HL-60/S4 treated with retinoic acid at 250 ng/mL for 4 days and 3 days (cell line): Measurements from ENCODE around the gene PRKCA.
"Not testable (repeated sequence)": the region's sequence is repeated elsewhere in the genome, so short reads cannot be mapped to it uniquely, and the experiment has no call there.

Experiments used
- in situ Hi-C: fragments of 300-500 bp; cut with MboI; formaldehyde crosslinking; loops from 2 replicates; pipeline ENCODE4 v1.7.0; 2022; ENCODE audit warnings: low sequenced_read_pairs

The PRKCA gene

DNA sequence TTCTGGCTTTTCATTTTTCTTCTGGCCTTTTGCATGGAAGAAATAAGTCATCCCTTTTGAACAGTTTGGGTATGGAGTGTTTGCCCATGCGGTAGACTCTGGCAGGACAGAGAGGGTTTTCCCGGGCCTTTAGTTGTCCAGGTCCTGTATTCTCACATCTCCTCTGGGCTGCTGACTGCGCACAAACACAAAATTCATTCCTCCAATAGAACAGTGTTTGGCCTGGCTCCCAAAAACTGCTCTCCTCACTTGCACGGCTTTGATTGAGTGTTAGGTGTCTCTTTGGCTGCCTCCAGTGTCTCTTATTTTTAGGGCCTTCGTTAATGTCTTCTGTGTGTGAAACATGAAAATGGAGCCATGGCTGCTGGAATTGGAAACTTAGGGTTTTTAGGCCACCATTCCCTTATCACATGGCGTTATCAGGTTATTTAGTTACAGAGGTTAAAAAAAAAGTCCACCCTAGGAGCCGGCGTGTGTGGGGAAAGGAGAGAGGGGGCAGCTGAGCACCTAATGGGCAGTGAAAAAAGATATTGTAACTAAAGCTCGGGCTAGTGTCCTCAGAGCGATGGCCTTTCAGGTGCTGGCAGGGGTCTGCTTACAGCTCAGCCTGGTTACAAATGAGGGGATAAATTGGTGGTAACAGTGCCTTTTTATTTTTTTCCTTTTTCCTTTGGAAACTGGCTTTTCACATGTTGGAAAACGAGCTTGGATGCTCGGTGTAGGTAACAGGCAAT lies 47.3 kb downstream of the PRKCA start:
- in situ Hi-C loops = no loop called here

DNA sequence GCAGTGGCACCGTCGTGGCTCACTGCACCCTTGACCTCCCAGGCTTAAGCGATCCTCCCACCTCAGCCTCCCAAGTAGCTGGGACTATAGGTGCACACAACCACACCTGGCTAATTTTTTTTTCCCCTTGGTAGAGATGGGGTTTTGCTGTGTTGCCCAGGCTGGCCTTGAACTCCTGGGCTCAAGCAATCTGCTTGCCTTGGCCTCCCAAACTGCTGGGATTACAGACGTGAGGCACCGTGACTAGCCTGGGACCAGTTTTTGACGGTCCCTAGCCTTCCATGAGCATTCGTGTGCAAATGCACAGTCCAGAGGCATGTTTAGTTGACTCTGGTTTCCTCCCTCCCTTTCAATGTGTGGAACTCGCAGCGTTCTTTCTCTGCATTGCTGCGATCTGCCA lies 48.2 kb downstream of the PRKCA start:
- in situ Hi-C loops = not testable (repeated sequence)

DNA sequence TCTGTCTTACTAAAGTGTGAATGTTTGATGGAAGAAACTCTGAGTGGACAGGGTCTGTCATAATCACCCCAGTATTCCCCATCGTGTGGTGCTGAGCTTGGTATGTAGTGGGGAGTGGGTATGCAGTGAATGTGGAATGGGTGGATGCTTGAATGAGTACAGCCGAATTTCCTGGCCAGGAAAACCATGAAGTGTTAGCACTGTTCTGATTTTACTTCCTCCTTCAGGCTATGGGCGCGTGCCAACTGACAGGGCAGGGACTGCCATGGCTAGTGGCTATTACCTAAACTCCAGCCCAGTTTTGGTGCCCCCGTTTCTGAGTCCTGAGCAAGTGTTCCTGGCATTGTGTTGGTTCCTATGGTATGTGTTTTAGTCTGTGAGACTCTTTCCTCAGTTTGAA lies 48.6 kb downstream of the PRKCA start:
- in situ Hi-C loops = no loop called here

DNA sequence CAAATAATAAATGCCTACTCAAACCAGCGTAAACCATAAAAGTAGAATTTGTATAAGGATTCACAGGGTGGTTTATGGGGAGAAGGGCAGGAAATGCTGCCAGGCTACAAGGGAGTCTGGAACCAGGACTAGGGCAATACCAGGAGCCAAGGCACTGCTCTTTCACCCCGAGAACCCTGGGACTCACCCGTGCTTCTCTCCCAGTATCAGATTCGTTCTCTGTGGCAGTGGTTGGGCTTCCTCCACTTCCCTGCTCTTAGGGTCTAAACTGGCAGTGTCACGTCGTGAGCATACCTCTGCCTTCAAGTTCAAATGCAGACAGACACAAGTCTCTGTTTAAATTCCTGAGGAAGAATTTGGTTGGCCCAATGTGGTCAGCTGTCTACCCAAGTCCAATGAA lies 49.3 kb downstream of the PRKCA start:
- in situ Hi-C loops = no loop called here

DNA sequence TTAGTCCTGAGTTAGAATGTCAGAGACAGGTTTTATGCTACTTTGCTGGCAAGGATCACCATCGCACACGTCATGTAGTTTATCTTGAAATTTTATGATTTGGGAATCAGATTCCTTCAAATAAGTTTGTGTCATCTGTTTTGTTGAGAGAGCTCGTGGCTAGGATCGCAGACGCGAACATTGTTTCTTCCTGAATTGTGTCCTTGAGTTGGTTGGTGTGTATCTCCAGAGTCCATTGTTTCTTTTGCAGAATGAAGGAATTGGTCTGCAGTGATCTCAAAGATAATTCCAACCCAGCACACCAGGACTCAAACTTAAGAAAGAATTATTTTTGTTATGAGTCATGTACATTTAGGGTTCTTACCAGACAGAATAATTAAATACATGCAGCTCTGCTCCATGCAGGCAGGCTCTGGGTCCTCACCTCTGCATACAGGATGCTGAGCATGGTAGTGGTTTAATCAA lies 51.6 kb downstream of the PRKCA start:
- in situ Hi-C loops = no loop called here

DNA sequence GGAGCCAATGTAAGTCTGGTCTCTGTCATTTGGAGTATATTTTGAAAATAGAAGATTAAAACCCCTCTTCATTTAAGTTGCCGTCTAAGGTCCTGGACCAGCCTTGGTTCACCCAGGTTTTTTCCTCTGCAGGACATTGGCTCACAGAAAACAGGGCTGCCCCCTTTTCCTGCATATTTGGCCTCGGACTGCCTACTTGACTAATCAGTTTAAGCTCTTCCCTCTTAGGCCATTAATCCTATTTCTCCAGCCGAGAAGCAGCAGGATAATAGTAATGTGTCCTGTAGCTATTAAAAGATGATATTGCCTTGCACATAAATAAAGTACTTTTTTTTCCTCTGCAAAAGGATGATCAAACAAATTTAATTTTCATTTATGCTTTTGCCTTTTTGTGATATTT lies 52.1 kb downstream of the PRKCA start:
- in situ Hi-C loops = no loop called here

DNA sequence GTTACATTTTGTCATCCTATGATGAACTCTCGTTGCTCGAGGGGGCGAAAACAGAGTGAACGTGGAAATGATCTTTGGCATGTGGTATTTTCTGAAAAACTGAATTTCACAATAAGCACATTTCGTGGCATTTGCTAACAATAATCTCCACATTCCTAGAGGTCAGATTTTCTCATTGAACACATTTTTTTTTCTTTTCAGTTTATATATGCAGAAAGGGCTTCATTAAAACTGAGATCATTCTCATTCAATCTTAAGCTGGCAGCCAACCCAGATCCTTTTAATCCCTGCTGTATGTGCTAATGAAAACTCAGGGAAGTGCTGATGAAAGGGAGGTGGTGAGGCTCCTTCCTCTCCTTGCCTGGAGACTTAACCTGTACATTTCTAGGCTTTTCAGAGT lies 52.6 kb downstream of the PRKCA start:
- in situ Hi-C loops = no loop called here

DNA sequence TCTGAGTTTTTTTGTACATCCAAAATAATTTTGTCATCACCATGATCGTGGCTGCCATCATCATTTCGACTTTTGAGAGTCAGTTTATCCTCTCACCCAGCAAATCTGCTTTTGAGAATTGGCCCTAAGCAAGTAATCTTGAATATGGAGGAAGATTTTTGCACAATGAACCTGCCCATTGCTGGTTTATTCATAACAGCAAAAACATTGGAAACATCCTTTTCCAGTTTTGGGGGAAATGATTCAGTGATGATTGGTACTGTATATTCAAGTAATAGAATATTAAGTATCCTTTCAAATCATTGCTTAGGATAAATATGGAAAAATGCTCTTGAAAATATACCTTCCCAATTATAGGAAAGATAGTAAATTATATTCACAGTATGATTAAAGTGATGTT lies 53.1 kb downstream of the PRKCA start:
- in situ Hi-C loops = no loop called here

DNA sequence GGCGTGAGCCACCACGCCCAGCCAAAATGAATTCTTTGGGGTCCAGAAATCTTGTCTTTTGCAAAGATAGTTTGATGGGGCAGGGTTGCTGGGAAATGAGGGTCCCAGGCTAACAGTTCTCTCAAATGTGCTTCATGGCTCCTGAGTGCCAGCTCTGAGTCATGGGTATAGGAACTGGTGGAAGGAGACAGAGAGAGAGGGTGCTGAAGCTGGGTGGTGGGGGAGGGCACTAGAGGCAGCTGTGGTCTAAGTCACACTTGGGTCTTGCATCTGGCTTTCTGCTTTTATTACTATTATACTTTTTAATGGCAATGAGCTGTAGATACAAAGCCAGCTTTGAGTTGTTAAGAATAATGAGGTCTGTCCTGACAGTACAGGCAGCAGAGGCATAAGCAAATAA lies 54.6 kb downstream of the PRKCA start:
- in situ Hi-C loops = no loop called here

DNA sequence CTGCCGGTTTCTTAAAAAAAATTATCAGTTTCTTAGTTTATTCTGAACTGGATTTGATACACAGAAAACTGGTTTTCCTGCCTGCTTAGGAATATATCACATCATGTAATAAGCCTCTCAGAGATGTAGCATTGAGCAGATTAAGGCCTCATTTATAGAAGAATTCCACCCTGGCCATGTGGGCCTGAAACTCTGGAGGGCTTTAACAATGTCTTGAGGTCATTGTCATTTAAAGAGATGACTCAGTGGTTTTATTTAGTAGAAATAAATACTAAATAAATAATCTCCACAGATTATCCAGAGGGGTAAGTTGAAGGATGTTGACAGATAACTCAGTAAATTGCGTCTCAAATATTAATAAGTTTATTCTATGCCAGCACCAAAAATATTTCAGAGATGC lies 56.9 kb downstream of the PRKCA start:
- in situ Hi-C loops = no loop called here

DNA sequence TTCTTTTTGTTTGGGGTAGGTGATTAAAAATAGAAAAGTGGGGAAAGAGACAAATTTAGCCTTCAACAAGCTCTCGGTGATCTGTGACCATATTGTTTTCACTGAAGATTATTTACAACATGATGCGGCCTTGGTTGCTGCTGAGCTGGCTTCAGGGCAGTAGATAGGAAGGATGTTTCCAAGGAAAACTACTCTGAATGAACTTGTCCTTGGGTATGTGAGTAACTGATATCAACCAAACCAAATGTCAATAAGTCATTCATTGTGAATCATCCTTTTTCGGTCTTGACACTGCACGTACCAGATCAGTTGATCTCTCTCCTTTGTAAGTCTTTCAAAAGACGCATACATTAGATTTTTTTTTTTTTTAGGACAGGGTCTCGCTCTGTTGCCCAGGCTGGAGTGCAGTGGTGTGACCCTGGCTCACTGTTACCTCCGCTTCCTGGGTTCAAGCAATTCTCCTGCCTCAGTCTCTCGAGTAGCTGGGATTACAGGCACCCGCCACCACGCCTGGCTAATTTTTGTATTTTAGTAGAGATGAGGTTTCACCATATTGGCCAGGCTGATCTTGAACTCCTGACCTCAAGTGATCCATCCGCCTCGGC lies 58.6 kb downstream of the PRKCA start:
- in situ Hi-C loops = not testable (repeated sequence)

DNA sequence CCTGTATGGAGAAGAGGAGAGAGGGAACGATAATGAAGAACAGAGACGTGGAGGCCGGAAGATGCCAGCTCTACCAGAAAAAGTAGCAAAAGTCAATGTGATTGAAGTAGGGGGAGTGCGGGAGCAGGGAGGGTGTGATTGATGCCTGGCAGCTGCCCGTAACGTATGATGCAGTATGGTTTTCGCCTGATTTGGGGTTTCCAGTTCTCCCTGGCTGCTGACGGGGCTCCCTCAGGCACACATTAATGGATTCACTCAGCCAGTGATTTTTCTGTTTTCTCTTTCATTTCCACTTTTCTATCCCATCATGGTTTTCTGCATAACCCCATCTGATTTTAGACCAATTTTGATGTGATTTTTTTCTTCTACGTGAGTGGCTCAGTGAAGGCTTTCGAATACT lies 62.1 kb downstream of the PRKCA start:
- in situ Hi-C loops = no loop called here

DNA sequence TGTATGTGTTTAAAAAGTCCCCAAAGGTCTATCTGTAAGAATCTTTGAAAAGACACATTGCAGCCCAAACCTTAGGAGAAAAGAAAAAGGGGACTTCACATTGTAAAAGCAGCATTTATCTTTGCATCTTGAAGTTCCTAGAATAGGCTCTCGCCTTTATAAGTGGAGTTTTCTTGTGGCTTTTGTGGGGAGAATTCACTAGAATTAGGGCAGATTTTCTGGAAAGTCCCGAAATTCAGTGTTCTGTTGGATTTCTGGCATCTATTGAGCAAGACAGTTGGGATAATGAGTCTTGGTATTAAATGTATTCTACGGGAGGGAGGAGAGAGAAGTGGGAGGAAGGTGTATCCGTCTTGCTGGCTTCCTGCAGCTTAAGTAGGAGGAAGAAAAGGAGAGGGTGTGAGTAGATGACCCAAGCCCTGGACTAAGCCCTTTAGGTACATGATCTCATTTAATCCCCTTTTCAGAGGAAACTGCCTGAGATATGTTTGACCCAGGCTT lies 62.6 kb downstream of the PRKCA start:
- in situ Hi-C loops = no loop called here

DNA sequence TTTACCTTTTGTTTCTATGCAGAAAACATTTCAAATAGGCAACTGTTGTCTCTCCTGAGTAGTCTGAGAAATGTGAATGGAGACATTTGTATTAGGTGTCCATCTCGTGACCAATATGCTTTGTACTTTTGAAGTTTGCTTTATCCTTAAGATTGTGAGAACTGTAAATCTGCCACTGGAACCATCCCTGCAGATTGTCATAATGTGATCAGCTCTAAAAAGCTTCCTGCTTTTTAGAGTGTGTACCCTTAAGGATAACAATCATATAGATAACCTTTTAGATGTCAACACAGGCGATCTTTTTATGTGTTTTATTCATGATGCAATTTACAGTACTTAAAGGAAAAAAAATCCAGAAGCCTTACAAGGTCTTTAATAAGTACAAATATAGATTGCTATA lies 63.5 kb downstream of the PRKCA start:
- in situ Hi-C loops = no loop called here

DNA sequence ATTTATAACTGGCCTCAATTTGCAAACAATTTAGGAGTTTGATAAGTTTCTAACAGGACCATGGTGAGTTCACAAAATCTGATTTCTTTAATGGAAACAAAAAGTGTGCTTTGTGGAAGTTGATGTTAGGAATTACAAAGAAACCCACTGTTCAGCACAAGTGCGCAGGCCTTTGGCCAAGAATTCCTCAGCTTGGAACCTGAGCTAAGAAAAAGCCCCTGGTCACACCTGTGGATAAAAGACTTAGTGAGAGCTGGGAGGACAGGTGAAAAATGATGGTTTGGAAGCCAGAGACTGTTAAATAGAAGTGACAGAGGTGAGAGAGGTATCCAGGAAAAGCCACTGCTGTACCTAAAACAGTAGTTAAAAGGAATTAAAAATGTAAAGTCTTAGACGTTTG lies 64.7 kb downstream of the PRKCA start:
- in situ Hi-C loops = no loop called here

DNA sequence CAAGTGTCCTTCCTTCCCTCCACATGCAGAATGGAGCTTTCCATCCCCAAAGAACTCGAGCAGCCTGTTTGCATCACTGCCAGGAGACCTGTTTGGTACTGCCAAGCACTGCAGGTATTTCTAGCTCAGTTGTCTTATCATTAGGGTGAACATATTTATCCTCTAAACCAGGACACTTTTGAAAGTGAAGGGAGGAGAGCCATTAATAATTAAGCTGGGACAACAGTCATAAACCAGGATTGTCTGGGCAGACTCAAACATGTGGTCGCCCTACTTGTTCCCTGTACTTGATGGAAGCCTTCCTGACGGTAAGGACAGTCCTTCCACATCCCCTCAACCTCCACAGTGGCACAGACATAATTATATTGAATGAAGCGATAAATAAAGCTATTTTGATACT lies 67.4 kb downstream of the PRKCA start:
- in situ Hi-C loops = no loop called here

DNA sequence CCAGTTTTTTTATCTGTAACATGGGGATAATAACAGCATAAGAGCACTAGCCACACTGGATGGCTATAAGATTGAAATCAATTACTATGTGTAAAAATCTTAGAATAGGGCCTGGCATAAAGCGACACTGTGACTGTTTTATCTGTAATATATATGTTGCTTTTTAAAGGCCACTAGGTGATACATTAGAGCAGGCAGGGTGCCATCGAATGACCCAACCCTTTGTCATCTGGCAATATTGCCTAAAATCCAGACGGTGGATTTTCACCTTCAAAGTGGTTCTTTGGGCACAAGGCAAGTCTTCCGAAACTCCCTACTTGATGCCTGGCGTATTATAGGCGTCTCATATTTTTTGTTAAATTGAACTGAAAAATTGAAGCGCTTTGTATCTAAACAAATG lies 69.1 kb downstream of the PRKCA start:
- in situ Hi-C loops = no loop called here

DNA sequence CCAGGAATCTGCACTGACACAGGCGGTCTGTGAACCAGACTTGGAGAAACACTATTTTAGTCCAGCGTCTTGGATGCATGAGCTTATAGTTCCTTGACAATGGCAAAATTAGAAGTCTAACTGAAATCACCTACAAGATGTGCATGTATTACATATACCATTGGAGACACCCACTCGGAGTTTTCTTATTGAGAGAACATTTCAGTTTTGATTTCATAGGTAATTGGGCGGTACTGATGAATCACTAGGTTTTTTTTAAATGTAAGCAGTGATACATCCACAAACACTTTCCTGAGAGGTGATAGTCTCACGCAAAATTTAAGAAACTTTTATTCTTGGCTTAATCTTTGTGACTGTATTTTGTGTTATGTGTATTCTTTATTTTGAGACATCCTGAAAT lies 69.8 kb downstream of the PRKCA start:
- in situ Hi-C loops = no loop called here

DNA sequence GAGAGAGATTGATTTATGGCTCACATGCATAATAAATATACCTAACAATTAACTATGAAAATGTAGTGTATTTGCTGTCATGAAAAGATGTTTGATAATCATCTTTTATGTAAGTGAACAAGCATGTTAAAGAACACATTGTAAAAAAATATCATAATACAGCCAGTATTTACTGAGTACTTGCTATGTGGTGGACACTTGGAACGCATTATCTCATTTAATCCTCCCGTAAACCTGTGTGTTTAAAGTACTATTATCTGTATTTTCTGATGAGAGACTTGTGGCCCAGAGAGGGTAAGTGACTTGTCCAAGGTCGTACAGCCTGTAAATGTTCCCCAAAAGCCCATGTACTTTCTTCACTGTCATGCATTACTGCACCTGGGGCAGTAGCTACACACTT lies 70.7 kb downstream of the PRKCA start:
- in situ Hi-C loops = no loop called here

DNA sequence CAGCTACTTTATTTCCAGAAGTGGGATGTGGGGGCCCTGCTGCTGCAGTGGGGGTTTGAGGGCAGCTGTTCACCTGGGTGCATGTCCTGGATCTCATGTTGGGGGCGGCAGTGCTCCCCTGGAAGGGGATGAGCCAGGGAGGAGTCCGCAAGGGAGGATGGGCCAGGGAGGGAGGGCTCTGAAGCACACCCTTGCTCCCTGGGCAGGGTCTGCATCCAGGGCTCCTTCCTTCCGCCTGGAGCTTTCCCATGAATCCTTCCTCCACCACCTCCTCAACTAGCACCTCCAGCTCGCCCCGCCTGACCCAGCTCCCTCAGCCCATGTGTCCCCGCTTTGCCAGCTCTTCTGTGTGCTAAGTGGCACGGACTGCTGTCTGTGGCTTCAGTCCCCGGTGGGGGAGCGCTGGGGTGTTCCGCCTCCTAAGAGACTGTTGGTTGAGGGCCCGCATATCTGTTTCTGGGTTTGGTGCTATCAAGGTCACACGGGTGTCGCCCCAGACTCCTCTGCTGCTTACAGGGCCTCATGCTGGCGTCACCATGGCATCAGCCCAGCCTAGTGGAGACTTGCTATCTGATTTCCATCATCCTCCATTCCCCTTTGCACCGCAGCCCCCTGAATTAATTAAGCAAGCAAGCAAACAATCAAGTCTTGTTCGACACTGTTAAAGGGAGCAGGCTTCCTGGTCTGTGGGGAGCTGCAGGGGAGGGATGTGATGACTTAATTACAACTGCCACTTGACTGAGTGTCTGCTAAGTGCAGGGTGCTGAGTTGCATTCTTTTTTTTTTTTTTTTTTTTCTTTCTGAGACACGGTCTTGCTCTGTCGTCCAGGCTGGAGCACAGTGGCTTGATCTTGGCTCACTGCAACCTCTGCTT lies 71.8 kb downstream of the PRKCA start:
- in situ Hi-C loops = no loop called here

DNA sequence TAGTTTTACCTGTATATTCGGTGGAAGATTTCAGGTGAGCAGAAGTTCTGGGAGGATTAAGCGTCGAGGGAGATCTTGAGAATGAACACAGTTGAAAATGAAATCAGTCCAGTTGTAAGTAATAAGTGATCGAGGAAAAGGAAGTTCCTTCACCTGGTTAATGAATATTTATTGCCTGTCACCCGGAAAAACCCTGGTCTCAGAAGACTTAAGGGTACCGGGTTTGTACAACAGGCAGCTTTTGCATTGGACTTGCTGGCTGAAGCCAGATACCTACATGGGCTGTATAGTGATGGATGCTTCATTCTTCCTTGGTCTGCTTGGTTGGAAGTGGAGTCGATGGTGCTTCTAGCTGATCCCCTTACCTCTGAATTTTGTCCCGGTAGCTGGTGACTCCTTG lies 72.7 kb downstream of the PRKCA start:
- in situ Hi-C loops = no loop called here

DNA sequence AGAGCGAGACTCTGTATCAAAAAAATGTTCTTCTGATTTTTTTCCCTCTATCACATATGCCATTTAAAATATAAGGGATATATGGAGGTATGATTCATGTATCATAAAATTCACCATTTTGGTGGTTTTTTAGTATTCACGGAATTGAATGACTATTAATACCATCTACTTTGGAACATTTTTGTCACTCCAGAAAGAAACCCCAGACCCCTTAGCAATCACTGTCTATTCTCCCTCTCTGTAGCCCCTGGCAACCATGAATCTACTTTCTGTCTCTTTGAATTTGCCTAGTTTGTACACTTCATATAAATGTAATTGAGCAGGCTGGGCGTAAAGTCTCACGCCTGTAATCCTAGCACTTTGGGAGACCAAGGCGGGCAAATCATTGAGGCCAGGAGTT lies 75.9 kb downstream of the PRKCA start:
- in situ Hi-C loops = no loop called here
